Measurements from ENCODE around the gene CRMP1.

DNA sequence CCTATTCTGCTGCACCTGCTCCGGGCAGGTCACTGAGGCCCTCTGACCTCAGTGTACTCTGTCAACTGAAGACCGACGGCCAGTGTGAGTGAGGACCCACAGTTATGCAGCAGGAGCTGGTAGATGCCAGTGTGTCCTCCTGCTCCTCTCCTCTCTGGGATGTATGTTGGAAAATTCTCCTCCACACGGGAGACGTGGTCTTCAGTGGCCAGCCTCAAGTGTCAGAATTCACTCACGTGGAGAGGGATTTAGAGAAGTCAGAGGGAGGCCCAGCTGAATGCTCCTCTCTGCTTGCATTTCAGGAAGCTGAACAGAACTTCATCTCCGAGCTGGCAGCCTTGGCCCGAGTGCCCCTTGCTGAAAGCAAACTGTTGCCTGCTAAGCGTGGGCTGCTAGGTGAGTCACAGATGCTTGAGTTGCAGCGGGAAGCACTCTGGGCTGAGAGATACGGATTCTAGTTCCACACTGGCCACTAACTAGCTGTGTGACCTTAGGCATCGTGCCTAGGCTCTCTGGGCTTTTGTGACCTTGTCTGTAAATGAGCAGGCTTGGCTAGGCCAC lies 83.6 kb downstream of the CRMP1 start:
- TF ChIP-seq, protein P1, sequence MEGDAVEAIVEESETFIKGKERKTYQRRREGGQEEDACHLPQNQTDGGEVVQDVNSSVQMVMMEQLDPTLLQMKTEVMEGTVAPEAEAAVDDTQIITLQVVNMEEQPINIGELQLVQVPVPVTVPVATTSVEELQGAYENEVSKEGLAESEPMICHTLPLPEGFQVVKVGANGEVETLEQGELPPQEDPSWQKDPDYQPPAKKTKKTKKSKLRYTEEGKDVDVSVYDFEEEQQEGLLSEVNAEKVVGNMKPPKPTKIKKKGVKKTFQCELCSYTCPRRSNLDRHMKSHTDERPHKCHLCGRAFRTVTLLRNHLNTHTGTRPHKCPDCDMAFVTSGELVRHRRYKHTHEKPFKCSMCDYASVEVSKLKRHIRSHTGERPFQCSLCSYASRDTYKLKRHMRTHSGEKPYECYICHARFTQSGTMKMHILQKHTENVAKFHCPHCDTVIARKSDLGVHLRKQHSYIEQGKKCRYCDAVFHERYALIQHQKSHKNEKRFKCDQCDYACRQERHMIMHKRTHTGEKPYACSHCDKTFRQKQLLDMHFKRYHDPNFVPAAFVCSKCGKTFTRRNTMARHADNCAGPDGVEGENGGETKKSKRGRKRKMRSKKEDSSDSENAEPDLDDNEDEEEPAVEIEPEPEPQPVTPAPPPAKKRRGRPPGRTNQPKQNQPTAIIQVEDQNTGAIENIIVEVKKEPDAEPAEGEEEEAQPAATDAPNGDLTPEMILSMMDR (conservative IDR thresholded peaks at IDR 0.05; ENCODE audit: low read length) = no peak
- no peak for TF ChIP-seq EZH2phosphoT487 (IDR thresholded peaks at IDR 0.05; ENCODE audit: borderline replicate concordance)

Measured in Loucy (cell line).